ENCODE measurements around the gene TMPRSS2. TPM values are rescaled to one million over a fixed set of nuclear protein-coding genes. Genes with fewer than 3 reads are reported as not detected.

The TMPRSS2 gene
- total RNA-seq, 3 donors from 2014 or later (not counting 1 experiment from before 2014, with no cell fraction given): not detected

- H3K9me3 Mint-ChIP-seq: no peaks in the 10 kb centered on the region
- no peak for TF ChIP-seq CTCF (IDR thresholded peaks at IDR 0.05)
- intact Hi-C loops (cut with micrococcal nuclease): no loop called here
- H3K4me1 Mint-ChIP-seq: no peaks in the 10 kb centered on the region
- Histone ChIP-seq H3K4me1 (ENCODE audit: control insufficient read depth, insufficient read depth, low read length) (no peaks in the 10 kb centered on the region), H3K36me3 (ENCODE audit: control insufficient read depth, insufficient read depth, low read length) (no peaks in the 10 kb centered on the region), H3K27ac (ENCODE audit: low read length) (no peak overlapping the region), H3K4me3 (ENCODE audit: low read length) (no peak overlapping the region), H3K9me3 (ENCODE audit: control insufficient read depth, insufficient read depth, low read length) (no peaks in the 10 kb centered on the region), H3K27me3 (ENCODE audit: control insufficient read depth, insufficient read depth, low read length) (peaks cover 9% of the 10 kb centered on the region)
- ATAC-seq (no peak), DNase-seq (no peak)
- peaks cover 33 to 41% of the 10 kb centered on the region in 2 donors for H3K27me3 Mint-ChIP-seq (ENCODE audit: low read depth in 2 of 2)
- H3K4me3 Mint-ChIP-seq: no peak overlapping the region
- WGBS (ENCODE audit: insufficient coverage): 61% methylated on average over 7 of the region's 7 CpGs
- no peak overlapping the region for H3K27ac Mint-ChIP-seq
- no peaks in the 10 kb centered on the region for H3K36me3 Mint-ChIP-seq
Observed at GRCh38 chr21:41506005-41506594, 1.9 kb downstream of the TMPRSS2 start.

- Histone ChIP-seq H3K27me3 (ENCODE audit: control insufficient read depth, insufficient read depth, low read length) (peaks cover 9% of the 10 kb centered on the region), H3K4me1 (ENCODE audit: control insufficient read depth, insufficient read depth, low read length) (no peaks in the 10 kb centered on the region), H3K27ac (ENCODE audit: low read length) (no peak overlapping the region), H3K4me3 (ENCODE audit: low read length) (no peak overlapping the region), H3K36me3 (ENCODE audit: control insufficient read depth, insufficient read depth, low read length) (no peaks in the 10 kb centered on the region), H3K9me3 (ENCODE audit: control insufficient read depth, insufficient read depth, low read length) (no peaks in the 10 kb centered on the region)
- no peaks in the 10 kb centered on the region for H3K4me1 Mint-ChIP-seq
- intact Hi-C loops (cut with micrococcal nuclease): no loop called here
- H3K36me3 Mint-ChIP-seq: no peaks in the 10 kb centered on the region
- no peak overlapping the region for H3K4me3 Mint-ChIP-seq
- no peak overlapping the region for H3K27ac Mint-ChIP-seq
- TF ChIP-seq CTCF (IDR thresholded peaks at IDR 0.05): no peak
- peaks cover 32 to 42% of the 10 kb centered on the region in 2 donors for H3K27me3 Mint-ChIP-seq (ENCODE audit: low read depth in 2 of 2)
- ATAC-seq (no peak), DNase-seq (no peak)
- WGBS (ENCODE audit: insufficient coverage): 42% methylated on average over 5 of the region's 5 CpGs
- no peaks in the 10 kb centered on the region for H3K9me3 Mint-ChIP-seq
Observed at GRCh38 chr21:41504030-41504429, 3.9 kb downstream of the TMPRSS2 start.

- intact Hi-C loops (cut with micrococcal nuclease): no loop called here
- no peaks in the 10 kb centered on the region for H3K36me3 ChIP-seq (ENCODE audit: control insufficient read depth, insufficient read depth, low read length)
- Mint-ChIP-seq H3K4me3 (no peak overlapping the region), H3K27me3 (ENCODE audit: low read depth in 2 of 2) (peaks cover 34 to 42% of the 10 kb centered on the region in 2 donors), H3K36me3 (no peaks in the 10 kb centered on the region), H3K4me1 (no peaks in the 10 kb centered on the region), H3K9me3 (no peaks in the 10 kb centered on the region), H3K27ac (no peak overlapping the region)
- ATAC-seq: no peak
- no peaks in the 10 kb centered on the region for H3K9me3 ChIP-seq (ENCODE audit: control insufficient read depth, insufficient read depth, low read length)
- no peak overlapping the region for H3K27ac ChIP-seq (ENCODE audit: low read length)
- peaks cover 7% of the 10 kb centered on the region for H3K27me3 ChIP-seq (ENCODE audit: control insufficient read depth, insufficient read depth, low read length)
- TF ChIP-seq CTCF (IDR thresholded peaks at IDR 0.05): no peak
- no peak overlapping the region for H3K4me3 ChIP-seq (ENCODE audit: low read length)
- 91% methylated on average over 4 of the region's 4 CpGs for WGBS (ENCODE audit: insufficient coverage)
- H3K4me1 ChIP-seq (ENCODE audit: control insufficient read depth, insufficient read depth, low read length): no peaks in the 10 kb centered on the region
- no peak for DNase-seq
Observed at GRCh38 chr21:41503331-41503730, 4.6 kb downstream of the TMPRSS2 start.

GRCh38 chr21:41501919-41502318 lies 6.0 kb downstream of the TMPRSS2 start:
- H3K27me3 Mint-ChIP-seq (ENCODE audit: low read depth in 2 of 2): peaks cover 32 to 42% of the 10 kb centered on the region in 2 donors
- H3K27ac Mint-ChIP-seq: no peak overlapping the region
- H3K4me3 Mint-ChIP-seq: no peak overlapping the region
- peaks cover 5% of the 10 kb centered on the region for H3K27me3 ChIP-seq (ENCODE audit: control insufficient read depth, insufficient read depth, low read length)
- H3K36me3 Mint-ChIP-seq: no peaks in the 10 kb centered on the region
- H3K36me3 ChIP-seq (ENCODE audit: control insufficient read depth, insufficient read depth, low read length): no peaks in the 10 kb centered on the region
- H3K4me1 Mint-ChIP-seq: no peaks in the 10 kb centered on the region
- no peaks in the 10 kb centered on the region for H3K9me3 Mint-ChIP-seq
- no peaks in the 10 kb centered on the region for H3K9me3 ChIP-seq (ENCODE audit: control insufficient read depth, insufficient read depth, low read length)
- WGBS (ENCODE audit: insufficient coverage): 86% methylated on average over 7 of the region's 7 CpGs
- TF ChIP-seq CTCF (IDR thresholded peaks at IDR 0.05): no peak
- H3K27ac ChIP-seq (ENCODE audit: low read length): no peak overlapping the region
- no peak overlapping the region for H3K4me3 ChIP-seq (ENCODE audit: low read length)
- DNase-seq (no peak), ATAC-seq (no peak)
- intact Hi-C loops (cut with micrococcal nuclease): no loop called here
- H3K4me1 ChIP-seq (ENCODE audit: control insufficient read depth, insufficient read depth, low read length): no peaks in the 10 kb centered on the region

All from natural killer cell (primary cell).